ENCODE measurements around the gene MUC22. TPM values are rescaled to one million over a fixed set of nuclear protein-coding genes. Genes with fewer than 3 reads are reported as not detected.
"Not testable (repeated sequence)": the region's sequence is repeated elsewhere in the genome, so short reads cannot be mapped to it uniquely, and the experiment has no call there.

The MUC22 gene
- total RNA-seq, 1 donor from 2014 or later, result not detected

- H3K27me3 Mint-ChIP-seq, result peaks cover 2% of the 10 kb centered on the region
- ChIA-PET CTCF (no interaction called here), POLR2A (interaction anchor here (0.7 kb wide), 1 partner anchor 144 kb away, joined by 5 read pairs; the partner anchor contains the start of gene VARS2)
- H3K4me3 Mint-ChIP-seq, result no peak overlapping the region
- no peak overlapping the region for H3K27ac Mint-ChIP-seq
- peaks cover 18% of the 10 kb centered on the region for H3K4me1 Mint-ChIP-seq
- ATAC-seq (ENCODE audit: low read depth) (no peak), DNase-seq (no peak)
- no peaks in the 10 kb centered on the region for H3K9me3 Mint-ChIP-seq
- no peak for TF ChIP-seq CTCF (IDR thresholded peaks at IDR 0.05)
- intact Hi-C loops (cut with micrococcal nuclease), result no loop called here
- peaks cover 33% of the 10 kb centered on the region for H3K36me3 Mint-ChIP-seq (ENCODE audit: low read depth)
Observed at GRCh38 chr6:31058128-31058894, 48.0 kb downstream of the MUC22 start.

GRCh38 chr6:31060145-31060544, 49.9 kb downstream of the MUC22 start:
- H3K9me3 Mint-ChIP-seq, result no peaks in the 10 kb centered on the region
- ATAC-seq (ENCODE audit: low read depth), result no peak

GRCh38 chr6:31063906-31064435, 53.7 kb downstream of the MUC22 start:
- H3K9me3 Mint-ChIP-seq, result no peaks in the 10 kb centered on the region
- intact Hi-C loops (cut with micrococcal nuclease), result no loop called here
- no peak for TF ChIP-seq CTCF (IDR thresholded peaks at IDR 0.05)
- no peak for DNase-seq
- no peak for ATAC-seq (ENCODE audit: low read depth)
- H3K27me3 Mint-ChIP-seq, result no peaks in the 10 kb centered on the region
- no peak overlapping the region for H3K4me3 Mint-ChIP-seq
- peaks cover 4% of the 10 kb centered on the region for H3K4me1 Mint-ChIP-seq
- no peak overlapping the region for H3K27ac Mint-ChIP-seq
- H3K36me3 Mint-ChIP-seq (ENCODE audit: low read depth), result peaks cover 9% of the 10 kb centered on the region
- ChIA-PET CTCF (interaction anchor here (1.5 kb wide), 1 partner anchor 15 kb away, joined by 6 read pairs; no protein-coding TSS in a partner anchor), POLR2A (no interaction called here)

More at GRCh38 chr6:31060145-31060544, 49.9 kb downstream of the MUC22 start:
- peaks cover 28% of the 10 kb centered on the region for H3K36me3 Mint-ChIP-seq (ENCODE audit: low read depth)
- H3K27ac Mint-ChIP-seq, result no peak overlapping the region
- H3K4me3 Mint-ChIP-seq, result no peak overlapping the region
- TF ChIP-seq CTCF (IDR thresholded peaks at IDR 0.05), result no peak
- DNase-seq, result no peak
- ChIA-PET CTCF (interaction anchor here (1.0 kb wide), 1 partner anchor 20 kb away, joined by 4 read pairs; no protein-coding TSS in a partner anchor), POLR2A (no interaction called here)
- H3K27me3 Mint-ChIP-seq, result no peaks in the 10 kb centered on the region
- H3K4me1 Mint-ChIP-seq, result peaks cover 4% of the 10 kb centered on the region
- intact Hi-C loops (cut with micrococcal nuclease), result no loop called here

GRCh38 chr6:31065556-31065955, 55.3 kb downstream of the MUC22 start:
- H3K27ac Mint-ChIP-seq, result no peak overlapping the region
- no peak for ATAC-seq (ENCODE audit: low read depth)
- intact Hi-C loops (cut with micrococcal nuclease), result no loop called here
- H3K9me3 Mint-ChIP-seq, result no peaks in the 10 kb centered on the region
- H3K4me3 Mint-ChIP-seq, result no peak overlapping the region
- ChIA-PET POLR2A (no interaction called here), CTCF (no interaction called here)
- no peaks in the 10 kb centered on the region for H3K27me3 Mint-ChIP-seq
- no peaks in the 10 kb centered on the region for H3K36me3 Mint-ChIP-seq (ENCODE audit: low read depth)
- peaks cover 5% of the 10 kb centered on the region for H3K4me1 Mint-ChIP-seq
- no peak for TF ChIP-seq CTCF (IDR thresholded peaks at IDR 0.05)
- no peak for DNase-seq

- H3K4me3 Mint-ChIP-seq; DNase-seq; CTCF ChIA-PET; POLR2A ChIA-PET; ATAC-seq (ENCODE audit: low read depth); H3K9me3 Mint-ChIP-seq; H3K36me3 Mint-ChIP-seq (ENCODE audit: low read depth); H3K27ac Mint-ChIP-seq; H3K4me1 Mint-ChIP-seq; intact Hi-C loops (cut with micrococcal nuclease); H3K27me3 Mint-ChIP-seq: not testable (repeated sequence)
Observed at GRCh38 chr6:31067028-31067427, 56.8 kb downstream of the MUC22 start.

- ATAC-seq (ENCODE audit: low read depth); H3K36me3 Mint-ChIP-seq (ENCODE audit: low read depth); H3K27ac Mint-ChIP-seq; H3K27me3 Mint-ChIP-seq; DNase-seq; intact Hi-C loops (cut with micrococcal nuclease); H3K4me1 Mint-ChIP-seq; H3K4me3 Mint-ChIP-seq; H3K9me3 Mint-ChIP-seq: not testable (repeated sequence)
- POLR2A ChIA-PET, result interaction anchor here (0.6 to 0.7 kb wide), 2 partner anchors 152 to 251 kb away, joined by 4 to 6 read pairs; no protein-coding TSS in a partner anchor
- CTCF ChIA-PET, result interaction anchor here (1.8 to 3.4 kb wide), 4 partner anchors 12 to 240 kb away, joined by 5 to 17 read pairs (median 14); no protein-coding TSS in a partner anchor
Observed at GRCh38 chr6:31067891-31068668, 57.8 kb downstream of the MUC22 start.

Measured in activated B cell treated with CpG ODN at 0.5 μM for 24 hours (primary cell).